ENCODE measurements around the gene TROAP.
A peak's percentile ranks its signal among the peaks of the same experiment; 100 is the strongest.

Gene TROAP

DNA sequence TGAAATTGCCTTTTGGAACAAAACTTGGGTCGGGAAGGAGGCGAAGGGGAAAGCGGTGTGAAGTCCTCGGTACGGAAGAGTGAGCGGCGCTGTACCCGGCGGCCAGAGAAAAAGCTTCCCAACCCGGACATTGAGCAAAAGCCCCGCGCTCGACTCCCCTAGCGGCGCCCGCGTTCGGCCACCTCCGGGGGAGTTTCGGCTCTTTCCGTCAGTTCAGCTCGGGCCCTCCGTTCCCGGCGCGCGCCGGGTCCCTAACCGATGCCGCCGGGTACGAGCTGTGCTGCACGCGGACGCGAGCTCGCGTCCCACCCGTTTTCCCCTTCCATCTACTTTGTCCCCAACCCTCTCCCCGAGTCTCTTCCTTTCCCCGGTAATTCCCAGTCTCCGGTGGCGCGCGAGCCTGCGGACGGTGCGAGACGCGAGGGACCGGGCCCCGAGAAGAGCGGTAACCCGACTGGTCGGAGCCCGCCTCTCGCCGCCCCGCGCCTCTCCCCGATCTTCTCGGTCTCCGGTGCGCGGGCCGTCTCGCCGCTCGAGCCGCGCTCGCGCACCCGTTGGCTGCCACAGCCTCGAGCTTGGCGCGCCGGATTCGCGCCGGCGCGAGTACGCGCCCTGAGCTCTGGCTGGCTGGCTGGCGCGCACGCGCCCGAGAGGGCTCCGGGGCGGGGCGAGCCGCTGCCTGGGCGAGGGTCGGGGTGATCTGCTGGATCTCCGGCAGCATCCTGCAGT is 43.8 kb downstream of the TROAP start:
- TF ChIP-seq, protein P1, sequence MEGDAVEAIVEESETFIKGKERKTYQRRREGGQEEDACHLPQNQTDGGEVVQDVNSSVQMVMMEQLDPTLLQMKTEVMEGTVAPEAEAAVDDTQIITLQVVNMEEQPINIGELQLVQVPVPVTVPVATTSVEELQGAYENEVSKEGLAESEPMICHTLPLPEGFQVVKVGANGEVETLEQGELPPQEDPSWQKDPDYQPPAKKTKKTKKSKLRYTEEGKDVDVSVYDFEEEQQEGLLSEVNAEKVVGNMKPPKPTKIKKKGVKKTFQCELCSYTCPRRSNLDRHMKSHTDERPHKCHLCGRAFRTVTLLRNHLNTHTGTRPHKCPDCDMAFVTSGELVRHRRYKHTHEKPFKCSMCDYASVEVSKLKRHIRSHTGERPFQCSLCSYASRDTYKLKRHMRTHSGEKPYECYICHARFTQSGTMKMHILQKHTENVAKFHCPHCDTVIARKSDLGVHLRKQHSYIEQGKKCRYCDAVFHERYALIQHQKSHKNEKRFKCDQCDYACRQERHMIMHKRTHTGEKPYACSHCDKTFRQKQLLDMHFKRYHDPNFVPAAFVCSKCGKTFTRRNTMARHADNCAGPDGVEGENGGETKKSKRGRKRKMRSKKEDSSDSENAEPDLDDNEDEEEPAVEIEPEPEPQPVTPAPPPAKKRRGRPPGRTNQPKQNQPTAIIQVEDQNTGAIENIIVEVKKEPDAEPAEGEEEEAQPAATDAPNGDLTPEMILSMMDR (IDR thresholded peaks at IDR 0.05; ENCODE audit: low read depth, low read length), result no peak
- peak overlapping the region; percentile 84 for H3K4me3 ChIP-seq (ENCODE audit: low read depth, low read length)

DNA sequence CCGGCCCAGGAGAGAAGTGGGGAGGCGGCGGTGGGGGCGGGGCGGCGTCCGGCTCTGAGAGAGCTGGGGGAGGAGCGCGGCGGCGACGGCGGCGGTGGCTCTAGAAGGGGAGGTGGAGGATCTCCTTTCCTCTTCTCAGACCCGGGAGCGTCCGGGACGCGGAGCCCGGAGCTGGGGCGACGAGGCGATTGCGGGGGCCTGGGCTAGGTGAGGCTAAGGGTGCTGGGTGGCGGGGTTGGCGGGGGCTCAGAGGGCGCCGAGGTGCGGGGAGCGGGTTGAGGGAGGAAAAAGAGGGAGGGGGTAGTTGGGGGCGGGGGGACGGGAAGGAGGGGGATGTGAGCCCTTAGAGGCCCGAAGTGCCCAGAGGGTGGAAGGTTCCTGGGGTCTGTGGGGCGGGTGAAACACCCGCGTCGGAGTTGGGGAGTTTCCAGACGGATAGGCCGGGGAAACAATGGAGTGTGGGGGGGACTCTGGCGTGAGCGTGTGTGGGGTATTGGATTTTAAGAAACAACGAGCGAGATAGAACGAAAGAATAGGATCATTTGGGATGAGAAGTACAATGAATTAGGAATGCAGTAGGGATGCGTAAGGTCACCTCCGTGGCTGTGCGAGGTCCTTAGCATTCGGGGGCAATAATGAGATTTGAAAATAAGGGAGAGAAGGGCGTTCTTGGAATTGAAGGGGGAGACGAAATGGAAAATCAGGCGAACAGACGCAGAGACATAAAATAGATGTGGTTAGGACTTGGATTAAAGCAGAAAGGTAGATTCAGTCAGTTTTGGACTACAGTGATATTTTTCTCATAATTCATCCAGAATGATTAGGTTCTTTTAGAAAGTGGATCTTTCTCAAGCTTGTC is 44.6 kb downstream of the TROAP start, which contains the start of gene SPATS2:
SPATS2 (plus strand) TSS at position 82 of the 859 bp plus-strand sequence. CDS start 93,551 bp downstream, outside the sequence.
- TF ChIP-seq, protein P1 (IDR thresholded peaks at IDR 0.05; ENCODE audit: low read depth, low read length), result no peak

DNA sequence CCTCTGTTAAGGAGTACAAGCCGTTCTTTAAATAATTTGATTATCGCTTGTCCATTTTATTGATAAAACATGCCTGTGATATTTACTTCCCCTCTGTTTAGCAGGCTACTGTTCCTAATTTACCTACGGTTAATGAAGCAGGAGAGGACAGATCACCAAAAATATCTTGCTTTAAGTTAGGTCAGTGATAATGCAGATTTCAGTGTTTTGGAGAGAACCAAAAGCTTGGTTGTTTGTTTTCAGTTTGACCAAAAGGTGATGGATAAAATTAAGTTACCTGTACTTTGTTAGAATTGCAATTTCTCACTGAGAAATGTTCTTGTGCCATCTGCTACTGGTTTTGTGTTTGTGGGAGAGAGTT is 45.2 kb downstream of the TROAP start:
- TF ChIP-seq, protein P1 (IDR thresholded peaks at IDR 0.05; ENCODE audit: low read depth, low read length), result no peak
- peak overlapping the region; percentile 84 for H3K4me3 ChIP-seq (ENCODE audit: low read depth, low read length)

More for the DNA sequence above, 44.6 kb downstream of the TROAP start, which contains the start of gene SPATS2:
- H3K4me3 ChIP-seq (ENCODE audit: low read depth, low read length), result peak within 1 kb of the TSS; percentile 84

DNA sequence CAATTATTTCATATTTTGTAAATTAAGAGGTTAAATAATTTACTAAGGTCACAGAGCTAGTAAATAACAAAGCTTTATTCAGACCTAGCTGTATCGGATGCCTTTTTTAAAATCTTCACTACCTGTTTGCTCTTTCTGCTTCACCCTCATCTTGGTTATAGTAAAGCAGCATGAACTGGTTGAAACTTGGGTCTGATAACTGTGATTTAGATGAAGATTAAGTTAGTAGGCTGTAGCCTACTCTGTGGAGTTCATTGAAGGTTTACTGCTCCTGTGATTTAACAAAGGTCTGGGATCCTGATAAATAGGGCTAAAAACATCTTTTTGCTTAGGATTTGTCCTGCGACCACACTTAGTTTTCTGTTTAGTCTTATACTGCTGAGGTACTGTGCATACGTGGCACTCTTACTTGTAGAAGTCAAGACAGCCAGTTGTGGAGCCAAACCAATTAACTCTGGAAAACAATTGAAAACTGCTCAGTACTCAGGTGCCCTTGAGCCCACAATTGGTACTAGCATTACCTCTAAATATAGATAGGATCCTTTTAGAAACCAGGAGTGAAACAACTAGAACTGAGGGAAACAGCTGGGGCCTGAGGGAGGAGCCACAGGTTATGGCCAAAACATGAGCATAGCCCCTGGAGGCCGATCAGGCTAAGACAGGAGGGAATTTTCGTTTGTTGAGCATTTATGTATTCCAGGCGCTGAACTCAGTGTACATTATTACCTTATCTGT is 46.5 kb downstream of the TROAP start:
- peak overlapping the region; percentile 84 for H3K4me3 ChIP-seq (ENCODE audit: low read depth, low read length)

DNA sequence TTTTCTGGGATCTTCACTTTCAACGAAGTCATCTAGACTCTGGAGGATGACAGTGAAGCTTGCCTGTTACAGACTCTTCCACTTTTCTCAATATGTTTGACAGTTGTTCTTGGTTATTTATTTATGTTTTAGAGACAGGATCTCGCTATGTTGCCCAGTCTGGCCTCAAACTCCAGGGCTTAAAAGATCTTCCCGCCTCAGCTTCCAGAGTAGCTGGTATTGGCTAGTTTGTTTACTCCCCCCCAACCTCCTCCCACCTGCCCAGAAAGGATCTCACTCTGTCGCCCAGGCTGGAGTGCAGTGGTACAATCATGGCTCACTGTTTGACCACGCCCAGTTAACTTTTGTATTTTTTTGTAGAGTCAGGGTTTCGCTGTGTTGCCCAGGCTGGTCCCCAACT is 47.5 kb downstream of the TROAP start:
- H3K4me3 ChIP-seq (ENCODE audit: low read depth, low read length), result no peak overlapping the region

More for the DNA sequence above, 46.5 kb downstream of the TROAP start:
- TF ChIP-seq, protein P1 (IDR thresholded peaks at IDR 0.05; ENCODE audit: low read depth, low read length), result peak; percentile 33; the same call in 1 of the 2 replicates

DNA sequence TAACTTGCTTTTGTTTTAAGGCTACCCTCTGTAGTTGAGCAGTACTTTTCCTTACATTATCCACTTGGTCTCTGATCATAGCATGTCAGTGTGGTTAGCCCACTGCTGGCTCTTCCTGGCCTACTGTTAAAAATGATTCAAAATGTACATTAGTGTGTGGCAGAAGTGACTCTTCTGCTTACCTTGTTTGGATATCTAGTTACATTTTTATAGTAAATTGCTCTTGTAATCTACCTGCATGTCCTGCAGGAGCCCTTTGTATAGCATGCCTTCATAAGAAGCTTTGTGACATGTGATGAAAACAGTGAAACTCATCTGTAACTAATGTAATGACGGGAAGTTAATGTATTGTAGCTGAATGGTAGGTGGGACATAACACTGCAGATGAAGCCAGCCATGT is 52.4 kb downstream of the TROAP start:
- no peak overlapping the region for H3K4me3 ChIP-seq (ENCODE audit: low read depth, low read length)
- TF ChIP-seq, protein P1 (IDR thresholded peaks at IDR 0.05; ENCODE audit: low read depth, low read length), result no peak

More for the DNA sequence above, 47.5 kb downstream of the TROAP start:
- TF ChIP-seq, protein P1 (IDR thresholded peaks at IDR 0.05; ENCODE audit: low read depth, low read length), result no peak
